Skeletal muscle tissue (tissue), 4 donors: ENCODE results near the gene ANGEL2. TPM values are rescaled to one million over a fixed set of nuclear protein-coding genes. Genes with fewer than 3 reads are reported as not detected.

Experiments
- H3K27ac ChIP-seq: one replicate; pipeline ENCODE4 v1.7.0; 2013; ENCODE audit warnings: mild to moderate bottlenecking, low read depth, low read length, inconsistent platforms
- H3K27me3 ChIP-seq, 3 donors: one replicate each; pipeline ENCODE4 v1.7.0; 2013; ENCODE audit warnings: low read length in 3 of 3; ENCODE audit not compliant: control insufficient read depth in 3 of 3, insufficient read depth in 3 of 3
- H3K36me3 ChIP-seq, 3 donors: one replicate each; pipeline ENCODE4 v1.7.0; 2013; ENCODE audit warnings: low read length in 3 of 3; ENCODE audit not compliant: control insufficient read depth in 3 of 3, insufficient read depth in 3 of 3
- H3K4me1 ChIP-seq, 3 donors: one replicate each; pipeline ENCODE4 v1.7.0; 2013; ENCODE audit warnings: low read length in 3 of 3, mild to moderate bottlenecking in 3 of 3; ENCODE audit not compliant: control insufficient read depth in 3 of 3, insufficient read depth in 3 of 3
- H3K4me3 ChIP-seq, 3 donors: one replicate each; pipeline ENCODE4 v1.7.0; 2013; ENCODE audit warnings: low read length in 3 of 3
- H3K9ac ChIP-seq, 3 donors: one replicate each; pipeline ENCODE4 v1.7.0; 2013; ENCODE audit warnings: low read length in 3 of 3, mild to moderate bottlenecking in 3 of 3, moderate library complexity in 2 of 3, low read depth in 1 of 3
- H3K9me3 ChIP-seq, 3 donors: one replicate each; pipeline ENCODE4 v1.7.0; 2013; ENCODE audit warnings: low read length in 3 of 3; ENCODE audit not compliant: control insufficient read depth in 3 of 3
- total RNA-seq: library from RNA; depleted of rRNA; stranded (reverse); fragments of >200 nt; gene quantifications from one replicate; pipeline ENCODE4 v1.2.3, GENCODE V29; 2014
- donor health status: Osteomylitis.

The ANGEL2 gene
- total RNA-seq, 1 donor from 2014 or later = 45.4 TPM

DNA sequence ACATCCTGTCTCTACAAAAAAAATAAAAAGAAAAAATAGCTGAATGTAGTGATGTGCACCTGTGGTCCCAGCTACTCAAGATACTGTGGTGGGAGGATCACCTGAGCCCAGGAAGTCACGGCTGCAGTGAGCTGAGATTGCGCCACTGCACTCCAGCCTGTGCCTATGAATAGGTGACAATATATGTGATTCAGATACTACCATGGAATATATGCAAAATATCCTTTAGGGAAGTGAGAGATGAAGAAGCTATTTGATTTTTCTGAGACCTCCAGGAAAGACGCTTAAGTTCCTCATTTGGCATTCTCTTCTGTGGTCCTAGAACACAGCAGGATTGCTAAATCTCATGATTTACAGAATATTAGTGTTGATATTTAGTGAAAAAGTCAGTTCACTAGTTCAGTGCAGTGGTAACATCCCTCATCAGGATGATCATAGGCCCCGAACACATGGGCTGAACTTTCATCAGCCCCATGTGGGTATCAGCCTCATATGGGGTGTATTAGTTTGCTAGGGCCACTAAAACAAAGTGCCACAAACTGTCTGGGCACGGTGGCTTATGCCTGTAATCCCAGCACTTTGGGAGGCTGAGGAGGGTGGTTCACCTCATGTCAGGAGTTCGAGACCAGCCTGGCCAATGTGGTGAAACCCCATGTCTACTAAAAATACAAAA, 71.3 kb downstream of the ANGEL2 start:
- Histone ChIP-seq H3K9ac (no peak overlapping the region), H3K27ac (no peak overlapping the region), H3K9me3 (no peaks in the 10 kb centered on the region), H3K27me3 (peaks cover 0 to 4% (median 3%) of the 10 kb centered on the region in 3 donors), H3K36me3 (no peaks in the 10 kb centered on the region), H3K4me1 (no peaks in the 10 kb centered on the region), H3K4me3 (no peak overlapping the region)

GRCh38 chr1:212943393-212943710, 72.3 kb downstream of the ANGEL2 start:
- Histone ChIP-seq H3K9ac (no peak overlapping the region), H3K27ac (no peak overlapping the region), H3K4me3 (no peak overlapping the region), H3K27me3 (no peaks in the 10 kb centered on the region), H3K9me3 (no peaks in the 10 kb centered on the region), H3K4me1 (no peaks in the 10 kb centered on the region), H3K36me3 (no peaks in the 10 kb centered on the region)

DNA sequence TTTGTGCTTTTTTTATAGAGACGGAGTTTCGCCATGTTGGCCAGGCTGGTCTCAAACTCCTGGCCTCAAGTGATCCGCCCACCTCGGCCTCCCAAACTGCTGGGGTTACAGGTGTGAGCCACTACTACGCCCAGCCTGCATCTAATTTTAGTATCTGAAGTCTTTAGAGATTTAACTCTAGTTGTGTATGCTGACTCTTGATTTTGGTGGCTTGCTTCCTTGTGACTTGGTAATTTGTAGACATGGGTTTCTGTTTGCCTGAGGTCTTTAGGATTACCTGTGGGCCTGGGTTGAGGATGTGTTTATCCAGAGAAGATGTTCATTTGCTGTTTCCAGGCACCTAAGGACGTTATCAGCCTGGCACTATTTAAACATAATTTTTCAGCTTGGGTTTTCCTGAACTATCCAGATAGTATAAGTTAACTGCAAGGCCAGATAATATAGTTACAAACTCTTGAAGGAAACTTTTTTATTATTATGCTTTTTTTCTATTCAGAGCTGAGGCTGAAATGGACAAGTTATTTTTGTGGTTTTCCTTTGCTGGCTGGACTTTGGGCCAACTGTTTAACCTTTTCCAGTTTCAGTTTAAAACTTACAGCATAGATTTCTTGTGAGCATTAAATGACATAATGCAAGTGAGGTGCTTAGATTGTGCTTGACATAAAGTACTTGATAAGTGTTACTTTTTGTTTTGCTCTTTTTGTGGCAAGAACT, 72.8 kb downstream of the ANGEL2 start:
- Histone ChIP-seq H3K4me3 (no peak overlapping the region), H3K27ac (no peak overlapping the region), H3K9me3 (no peaks in the 10 kb centered on the region)

More for the DNA sequence above, 72.8 kb downstream of the ANGEL2 start:
- no peaks in the 10 kb centered on the region for H3K36me3 ChIP-seq
- H3K4me1 ChIP-seq = no peaks in the 10 kb centered on the region
- no peak overlapping the region for H3K9ac ChIP-seq
- no peaks in the 10 kb centered on the region for H3K27me3 ChIP-seq

Other genes with a start within 250 kb of the ANGEL2 start
- gene NSL1, start 224.1 kb downstream of the ANGEL2 start, total RNA-seq = 27.7 TPM
- 9.9 TPM for gene TATDN3, start 224.0 kb downstream of the ANGEL2 start, total RNA-seq
- gene SPATA45, start 168.2 kb downstream of the ANGEL2 start, total RNA-seq = 1.6 TPM
- gene FLVCR1, start 157.6 kb downstream of the ANGEL2 start, total RNA-seq = 10.4 TPM
- gene VASH2, start 65.3 kb downstream of the ANGEL2 start, total RNA-seq = 11.5 TPM
- gene RPS6KC1, start 35.4 kb upstream of the ANGEL2 start, total RNA-seq = 38.1 TPM